Measurements from ENCODE around the gene CDCA8.
"Not testable (repeated sequence)": the region's sequence is repeated elsewhere in the genome, so short reads cannot be mapped to it uniquely, and the experiment has no call there.

CDCA8 gene

DNA sequence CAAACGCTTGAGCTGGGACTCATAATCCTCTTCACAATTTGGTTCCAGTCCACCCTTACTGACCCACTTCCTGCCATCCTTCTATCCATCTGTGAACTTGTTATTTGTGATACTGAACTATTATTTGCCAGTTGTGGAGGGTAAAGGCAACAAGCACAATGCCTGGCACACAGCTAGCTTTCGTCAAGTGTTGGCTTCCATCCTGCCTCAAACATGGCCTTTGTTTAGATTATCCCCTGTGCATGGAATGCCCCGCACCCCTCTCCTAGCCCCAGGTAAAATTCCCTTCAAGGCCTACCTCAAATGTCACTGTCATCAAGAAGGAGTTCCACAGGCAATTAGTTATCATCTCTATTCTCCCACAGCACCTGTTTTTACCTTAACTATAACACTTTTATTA lies 11.4 kb upstream of the CDCA8 start:
- Histone ChIP-seq H3K79me2 (ENCODE audit: insufficient read depth, low read length) (no peaks in the 10 kb centered on the region), H2AFZ (ENCODE audit: low read depth, low read length, severe bottlenecking) (no peak overlapping the region), H3F3A (ENCODE audit: insufficient read depth) (peaks cover 22% of the 10 kb centered on the region), H3K9ac (ENCODE audit: low read length) (no peak overlapping the region), H3K36me3 (ENCODE audit: low read length) (peaks cover 10% of the 10 kb centered on the region; the same call in 1 of the 2 replicates), H4K20me1 (ENCODE audit: low read depth, low read length) (no peaks in the 10 kb centered on the region), H3K4me2 (ENCODE audit: low read depth, low read length, poor library complexity, severe bottlenecking) (no peak overlapping the region), H3K9me3 (ENCODE audit: insufficient read depth, low read length) (no peaks in the 10 kb centered on the region), H3K27ac (ENCODE audit: low read depth, low read length) (no peak overlapping the region), H3K27me3 (ENCODE audit: low read length) (no peaks in the 10 kb centered on the region), H3K4me3 (ENCODE audit: insufficient read depth, low read length, poor library complexity, severe bottlenecking) (no peak overlapping the region), H3K9me2 (replicated peaks; ENCODE audit: insufficient read depth, low read length) (no peaks in the 10 kb centered on the region)
- TF ChIP-seq EZH2phosphoT487 (conservative IDR thresholded peaks at IDR 0.05; ENCODE audit: low read length), result no peak
- TF ChIP-seq, protein P1, sequence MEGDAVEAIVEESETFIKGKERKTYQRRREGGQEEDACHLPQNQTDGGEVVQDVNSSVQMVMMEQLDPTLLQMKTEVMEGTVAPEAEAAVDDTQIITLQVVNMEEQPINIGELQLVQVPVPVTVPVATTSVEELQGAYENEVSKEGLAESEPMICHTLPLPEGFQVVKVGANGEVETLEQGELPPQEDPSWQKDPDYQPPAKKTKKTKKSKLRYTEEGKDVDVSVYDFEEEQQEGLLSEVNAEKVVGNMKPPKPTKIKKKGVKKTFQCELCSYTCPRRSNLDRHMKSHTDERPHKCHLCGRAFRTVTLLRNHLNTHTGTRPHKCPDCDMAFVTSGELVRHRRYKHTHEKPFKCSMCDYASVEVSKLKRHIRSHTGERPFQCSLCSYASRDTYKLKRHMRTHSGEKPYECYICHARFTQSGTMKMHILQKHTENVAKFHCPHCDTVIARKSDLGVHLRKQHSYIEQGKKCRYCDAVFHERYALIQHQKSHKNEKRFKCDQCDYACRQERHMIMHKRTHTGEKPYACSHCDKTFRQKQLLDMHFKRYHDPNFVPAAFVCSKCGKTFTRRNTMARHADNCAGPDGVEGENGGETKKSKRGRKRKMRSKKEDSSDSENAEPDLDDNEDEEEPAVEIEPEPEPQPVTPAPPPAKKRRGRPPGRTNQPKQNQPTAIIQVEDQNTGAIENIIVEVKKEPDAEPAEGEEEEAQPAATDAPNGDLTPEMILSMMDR (IDR thresholded peaks at IDR 0.05; ENCODE audit: insufficient read depth, low read length, poor library complexity, severe bottlenecking), result no peak

- H3K9me3 ChIP-seq (ENCODE audit: insufficient read depth, low read length), result no peaks in the 10 kb centered on the region
- peaks cover 24% of the 10 kb centered on the region for H3F3A ChIP-seq (ENCODE audit: insufficient read depth)
- no peak overlapping the region for H2AFZ ChIP-seq (ENCODE audit: low read depth, low read length, severe bottlenecking)
- H3K4me2 ChIP-seq (ENCODE audit: low read depth, low read length, poor library complexity, severe bottlenecking), result no peak overlapping the region
- no peak overlapping the region for H3K9ac ChIP-seq (ENCODE audit: low read length)
- H3K79me2 ChIP-seq (ENCODE audit: insufficient read depth, low read length), result no peaks in the 10 kb centered on the region
- H3K27ac ChIP-seq (ENCODE audit: low read depth, low read length), result no peak overlapping the region
- H3K4me3 ChIP-seq (ENCODE audit: insufficient read depth, low read length, poor library complexity, severe bottlenecking), result no peak overlapping the region
- no peaks in the 10 kb centered on the region for H3K27me3 ChIP-seq (ENCODE audit: low read length)
- no peaks in the 10 kb centered on the region for H4K20me1 ChIP-seq (ENCODE audit: low read depth, low read length)
- no peaks in the 10 kb centered on the region for H3K9me2 ChIP-seq (replicated peaks; ENCODE audit: insufficient read depth, low read length)
- H3K36me3 ChIP-seq (ENCODE audit: low read length), result peaks cover 13% of the 10 kb centered on the region; the same call in 1 of the 2 replicates
- TF ChIP-seq, protein P1 (IDR thresholded peaks at IDR 0.05; ENCODE audit: insufficient read depth, low read length, poor library complexity, severe bottlenecking), result peak; percentile 86
- TF ChIP-seq EZH2phosphoT487 (conservative IDR thresholded peaks at IDR 0.05; ENCODE audit: low read length), result no peak
Measured at GRCh38 chr1:37682334-37682987, 9.9 kb upstream of the CDCA8 start.

DNA sequence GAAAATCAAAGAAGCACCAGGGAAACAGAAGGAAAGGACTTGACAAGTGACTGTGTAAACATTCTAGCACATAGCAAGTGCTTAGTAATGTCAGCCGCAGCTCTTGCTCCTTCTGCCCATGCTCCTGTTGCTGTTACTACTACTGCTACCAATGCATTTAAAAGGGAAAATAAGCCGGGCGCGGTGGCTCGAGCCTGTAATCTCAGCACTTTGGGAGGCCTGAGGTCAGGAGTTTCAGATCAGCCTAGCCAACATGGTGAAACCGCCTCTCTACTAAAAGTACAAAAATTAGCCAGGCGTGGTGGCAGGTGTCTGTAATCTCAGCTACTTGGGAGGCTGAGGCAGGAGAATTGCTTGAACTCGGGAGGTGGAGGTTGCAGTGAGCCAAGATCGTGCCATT lies 8.1 kb upstream of the CDCA8 start:
- peaks cover 14% of the 10 kb centered on the region for H3K79me2 ChIP-seq (ENCODE audit: insufficient read depth, low read length)
- not testable (repeated sequence) for H3K9me2 ChIP-seq (replicated peaks; ENCODE audit: insufficient read depth, low read length); H3K9me3 ChIP-seq (ENCODE audit: insufficient read depth, low read length); H3K27me3 ChIP-seq (ENCODE audit: low read length); H3K9ac ChIP-seq (ENCODE audit: low read length); H2AFZ ChIP-seq (ENCODE audit: low read depth, low read length, severe bottlenecking); H3K27ac ChIP-seq (ENCODE audit: low read depth, low read length); H3K4me2 ChIP-seq (ENCODE audit: low read depth, low read length, poor library complexity, severe bottlenecking); H3K4me3 ChIP-seq (ENCODE audit: insufficient read depth, low read length, poor library complexity, severe bottlenecking); H4K20me1 ChIP-seq (ENCODE audit: low read depth, low read length)
- H3K36me3 ChIP-seq (ENCODE audit: low read length), result peaks cover 13% of the 10 kb centered on the region; the same call in 1 of the 2 replicates
- H3F3A ChIP-seq (ENCODE audit: insufficient read depth), result peaks cover 24% of the 10 kb centered on the region

DNA sequence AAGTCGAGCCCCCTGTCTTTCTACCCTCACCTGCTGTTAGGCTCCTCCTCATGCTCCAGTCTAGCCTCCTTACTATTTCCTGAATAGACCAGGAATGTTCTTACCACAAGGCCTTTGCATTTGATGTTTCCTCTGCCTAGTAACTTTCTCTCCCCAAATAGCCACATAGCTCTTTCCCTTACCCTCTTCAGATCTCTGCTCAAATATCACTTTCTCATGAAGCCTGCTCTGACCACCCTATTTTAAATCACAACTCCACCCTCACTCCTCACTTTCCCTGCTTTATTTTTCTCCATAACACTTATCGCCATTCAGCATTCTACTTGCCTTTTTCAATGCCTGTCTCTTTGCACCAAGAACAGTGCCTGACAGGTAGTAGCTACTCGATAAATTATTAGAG lies 6.6 kb upstream of the CDCA8 start:
- Histone ChIP-seq H3K9me3 (ENCODE audit: insufficient read depth, low read length) (no peaks in the 10 kb centered on the region), H3K79me2 (ENCODE audit: insufficient read depth, low read length) (peaks cover 25% of the 10 kb centered on the region), H3K9me2 (replicated peaks; ENCODE audit: insufficient read depth, low read length) (no peaks in the 10 kb centered on the region), H4K20me1 (ENCODE audit: low read depth, low read length) (no peaks in the 10 kb centered on the region), H3F3A (ENCODE audit: insufficient read depth) (peaks cover 24% of the 10 kb centered on the region), H3K27ac (ENCODE audit: low read depth, low read length) (no peak overlapping the region), H3K4me2 (ENCODE audit: low read depth, low read length, poor library complexity, severe bottlenecking) (no peak overlapping the region), H3K9ac (ENCODE audit: low read length) (no peak overlapping the region), H3K36me3 (ENCODE audit: low read length) (peaks cover 13% of the 10 kb centered on the region; the same call in 1 of the 2 replicates), H2AFZ (ENCODE audit: low read depth, low read length, severe bottlenecking) (no peak overlapping the region), H3K27me3 (ENCODE audit: low read length) (no peaks in the 10 kb centered on the region), H3K4me3 (ENCODE audit: insufficient read depth, low read length, poor library complexity, severe bottlenecking) (no peak overlapping the region)
- TF ChIP-seq EZH2phosphoT487 (conservative IDR thresholded peaks at IDR 0.05; ENCODE audit: low read length), result no peak
- TF ChIP-seq, protein P1 (IDR thresholded peaks at IDR 0.05; ENCODE audit: insufficient read depth, low read length, poor library complexity, severe bottlenecking), result no peak

DNA sequence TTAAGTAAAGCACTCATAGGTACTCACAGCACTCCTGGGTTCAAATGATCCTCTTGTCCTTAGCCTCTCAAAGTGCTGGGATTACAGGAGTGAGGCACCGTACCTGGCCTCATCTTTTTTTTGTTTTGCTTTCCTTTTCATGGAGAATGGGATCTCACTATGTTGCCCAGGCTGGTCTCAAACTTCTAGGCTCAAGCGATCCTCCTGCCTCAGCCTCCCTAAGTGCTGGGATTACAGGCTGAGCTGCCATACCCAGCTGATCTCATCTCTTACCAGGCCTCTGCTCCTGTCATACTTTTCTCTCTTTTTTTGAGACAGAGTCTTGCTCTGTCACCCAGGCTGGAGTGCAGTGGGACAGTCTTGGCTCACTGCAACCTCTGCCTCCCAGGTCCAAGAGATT lies 4.6 kb upstream of the CDCA8 start:
- not testable (repeated sequence) for H3K9me2 ChIP-seq (replicated peaks; ENCODE audit: insufficient read depth, low read length); H3K9me3 ChIP-seq (ENCODE audit: insufficient read depth, low read length); H3K27me3 ChIP-seq (ENCODE audit: low read length); H4K20me1 ChIP-seq (ENCODE audit: low read depth, low read length); H3K4me2 ChIP-seq (ENCODE audit: low read depth, low read length, poor library complexity, severe bottlenecking); H3K27ac ChIP-seq (ENCODE audit: low read depth, low read length); H3K9ac ChIP-seq (ENCODE audit: low read length); H3K36me3 ChIP-seq (ENCODE audit: low read length); H3K4me3 ChIP-seq (ENCODE audit: insufficient read depth, low read length, poor library complexity, severe bottlenecking); H2AFZ ChIP-seq (ENCODE audit: low read depth, low read length, severe bottlenecking)
- Histone ChIP-seq H3K79me2 (ENCODE audit: insufficient read depth, low read length) (peaks cover 29% of the 10 kb centered on the region), H3F3A (ENCODE audit: insufficient read depth) (peaks cover 15% of the 10 kb centered on the region)
